GM12878 (cell line): ENCODE results near the gene DUSP8. TPM values are rescaled to one million over a fixed set of nuclear protein-coding genes. Genes with fewer than 3 reads are reported as not detected.

ENCODE experiments used
- ASH2L ChIP-seq: fragments of 300-600, 200-600 bp; sonication (generic); IDR thresholded peaks from 2 replicates; pipeline ENCODE4 v1.6.1; 2017; ENCODE audit warnings: low read depth, mild to moderate bottlenecking, borderline replicate concordance
- CHD4 ChIP-seq: fragments of 200-600 bp; sonication (generic); IDR thresholded peaks from 2 replicates; pipeline ENCODE4 v1.6.1; 2016; ENCODE audit warnings: mild to moderate bottlenecking
- EED ChIP-seq: sonication (generic); IDR thresholded peaks from 2 replicates; pipeline ENCODE4 v1.6.1; 2016; ENCODE audit warnings: antibody characterized with exemption, low read depth
- KAT2A ChIP-seq: conservative IDR thresholded peaks from 2 replicates; pipeline ENCODE4 v1.6.1; 2011; ENCODE audit warnings: low read depth, low read length; ENCODE audit not compliant: control insufficient read depth
- MEF2B ChIP-seq: fragments of 450-650 bp; IDR thresholded peaks from 2 replicates; pipeline ENCODE4 v1.6.1; 2018; ENCODE audit warnings: mild to moderate bottlenecking, moderate library complexity; ENCODE audit not compliant: partially characterized antibody, poor library complexity, severe bottlenecking
- PAX8 ChIP-seq: fragments of 450-650 bp; IDR thresholded peaks from 2 replicates; pipeline ENCODE4 v1.6.1; 2017; ENCODE audit warnings: mild to moderate bottlenecking, moderate library complexity
- POLR2A ChIP-seq: IDR thresholded peaks from 2 replicates; pipeline ENCODE4 v1.6.1; 2011; ENCODE audit warnings: low read depth, mild to moderate bottlenecking, low read length
- POU2F2 ChIP-seq: IDR thresholded peaks from 3 replicates; pipeline ENCODE4 v1.6.1; 2011; ENCODE audit warnings: low read depth, mild to moderate bottlenecking, low read length, borderline replicate concordance
- RAD21 ChIP-seq: IDR thresholded peaks from 2 replicates; pipeline ENCODE4 v1.6.1; 2011; ENCODE audit warnings: mild to moderate bottlenecking, low read depth, low read length, moderate library complexity; ENCODE audit not compliant: insufficient read depth
- RB1 ChIP-seq: fragments of 450-650 bp; formaldehyde crosslinking; IDR thresholded peaks from 2 replicates; pipeline ENCODE4 v1.6.1; 2017; ENCODE audit warnings: mild to moderate bottlenecking, borderline replicate concordance
- SMC3 ChIP-seq: IDR thresholded peaks from 2 replicates; pipeline ENCODE4 v1.6.1; 2011; ENCODE audit warnings: low read length, improper control_type of control experiment, borderline replicate concordance
- SUZ12 ChIP-seq: fragments of 200-600 bp; sonication (generic); IDR thresholded peaks from one replicate; pipeline ENCODE4 v1.6.1; 2018; ENCODE audit warnings: antibody characterized with exemption, mild to moderate bottlenecking; ENCODE audit not compliant: unreplicated experiment
- TCF3 ChIP-seq: IDR thresholded peaks from 2 replicates; pipeline ENCODE4 v1.6.1; 2012; ENCODE audit warnings: low read depth, mild to moderate bottlenecking, low read length, borderline replicate concordance; ENCODE audit not compliant: insufficient read depth
- ZSCAN29 ChIP-seq: fragments of 450-650 bp; IDR thresholded peaks from 2 replicates; pipeline ENCODE4 v1.6.1; 2017; ENCODE audit warnings: mild to moderate bottlenecking, moderate library complexity
- polyA plus RNA-seq, 11 experiments: library from polyadenylated mRNA; depleted of rRNA in 4 of 11; unstranded in 6 of 11; stranded (reverse) in 5 of 11; fragments of >200 nt; fragmentation: Nextera tagmentation in 4 of 11; fragmentation: Illumina TruSeq in 1 of 11; extraction: Ambion mirVana in 4 of 11; extraction: Trizol in 1 of 11; gene quantifications; 1 replicate in 1 of 11; 2 replicates in 10 of 11; pipeline versions ENCODE4 v1.2.1 to v1.2.3, GENCODE V29; 2011 to 2016; ENCODE audit warnings: inconsistent platforms in 2 of 11, missing spikeins in 2 of 11, low read depth in 1 of 11
- total RNA-seq, 4 experiments: library from RNA; depleted of rRNA in 3 of 4; stranded (reverse); fragments of >200 nt in 3 of 4; fragmentation: Illumina TruSeq in 1 of 4; extraction: Trizol in 1 of 4; gene quantifications; 2 replicates each; pipeline versions ENCODE4 v1.2.1 to v1.2.3, GENCODE V29; 2013 to 2021
- TF ChIP-seq, protein P1 (sequence below): IDR thresholded peaks from 2 replicates; pipeline ENCODE4 v1.6.1; 2011; ENCODE audit warnings: low read depth, low read length, improper control_type of control experiment, borderline replicate concordance
- TF ChIP-seq, protein P2 (sequence below): IDR thresholded peaks from 2 replicates; pipeline ENCODE4 v1.6.1; 2012; ENCODE audit warnings: low read depth, low read length, improper control_type of control experiment
- TF ChIP-seq, protein P3 (sequence below): IDR thresholded peaks from 2 replicates; pipeline ENCODE4 v1.6.1; 2012; ENCODE audit warnings: low read depth, low read length, improper control_type of control experiment
- TF ChIP-seq, protein P4 (sequence below), 3 experiments: IDR thresholded peaks in 2 of 3; conservative IDR thresholded peaks in 1 of 3; 2 replicates each; pipeline ENCODE4 v1.5.1; 2011; ENCODE audit warnings: low read depth in 3 of 3, low read length in 3 of 3, mild to moderate bottlenecking in 3 of 3, control low read depth in 2 of 3, moderate library complexity in 2 of 3, inconsistent platforms in 1 of 3, mixed read lengths in 1 of 3; ENCODE audit not compliant: control insufficient read depth in 2 of 3, insufficient read depth in 1 of 3; ENCODE audit errors: extremely low read depth in 1 of 3
- TF ChIP-seq, protein P5 (sequence below): fragments of 150-350 bp; IDR thresholded peaks from 2 replicates; pipeline ENCODE4 v1.6.1; 2016; ENCODE audit warnings: low read depth, low read length

DUSP8 gene
- total and polyA plus RNA-seq, 10 of the 15 experiments (the other 5 are each of a cell fraction or from before 2014, with no cell fraction given) = 0.04 to 1.7 (median 0.26) TPM; not detected in 6

DNA sequence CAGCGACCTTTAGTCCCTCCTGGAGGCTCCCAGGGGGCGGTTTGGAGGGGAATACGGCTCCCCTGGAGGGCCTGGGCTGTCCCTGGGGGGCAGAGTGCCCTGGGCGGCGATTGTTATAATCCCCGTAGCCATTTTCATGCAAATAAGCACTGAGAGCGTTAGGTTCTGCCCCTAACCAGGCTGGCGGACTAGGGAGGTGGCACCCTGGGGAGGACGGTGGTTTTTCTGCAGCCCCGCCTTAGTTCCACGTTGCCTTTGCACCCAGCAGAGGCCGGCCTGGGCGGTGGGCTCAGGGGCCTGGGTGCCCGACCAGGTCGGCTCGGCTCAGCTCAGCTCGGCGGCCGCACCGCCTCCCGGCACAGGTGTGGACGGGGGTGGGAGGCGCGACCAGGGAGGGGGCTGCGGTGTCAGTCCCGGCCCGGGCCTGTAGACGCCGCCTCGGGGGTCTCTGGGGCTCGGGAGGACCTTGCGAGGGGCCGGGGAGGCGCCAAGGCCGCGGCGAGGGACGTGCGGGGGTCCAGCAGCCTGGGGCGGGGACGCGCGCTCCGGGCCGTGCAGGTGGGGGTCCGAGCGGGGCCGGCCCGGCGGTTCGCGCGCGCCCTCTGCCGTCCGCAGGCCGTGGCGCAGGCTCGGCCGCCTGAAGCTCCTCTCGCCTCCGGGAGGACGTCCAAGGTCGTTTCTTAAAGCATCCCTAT is 2.3 kb upstream of the DUSP8 start (continued):
- TF ChIP-seq, protein P1, sequence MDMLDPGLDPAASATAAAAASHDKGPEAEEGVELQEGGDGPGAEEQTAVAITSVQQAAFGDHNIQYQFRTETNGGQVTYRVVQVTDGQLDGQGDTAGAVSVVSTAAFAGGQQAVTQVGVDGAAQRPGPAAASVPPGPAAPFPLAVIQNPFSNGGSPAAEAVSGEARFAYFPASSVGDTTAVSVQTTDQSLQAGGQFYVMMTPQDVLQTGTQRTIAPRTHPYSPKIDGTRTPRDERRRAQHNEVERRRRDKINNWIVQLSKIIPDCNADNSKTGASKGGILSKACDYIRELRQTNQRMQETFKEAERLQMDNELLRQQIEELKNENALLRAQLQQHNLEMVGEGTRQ = no peak
- TF ChIP-seq EED (no peak), ASH2L (no peak), PAX8 (no peak), CHD4 (no peak), ZSCAN29 (no peak), RAD21 (peak; percentile 69), SUZ12 (peak; percentile 91), RB1 (peak; percentile 56; the same call in 1 of the 2 replicates), MEF2B (peak; percentile 75), KAT2A (no peak), SMC3 (peak; percentile 61), TCF3 (no peak), POLR2A (no peak), POU2F2 (0 out of 3 replicates have a peak, but pooled peaks have one; percentile 24)
- TF ChIP-seq, protein P2, sequence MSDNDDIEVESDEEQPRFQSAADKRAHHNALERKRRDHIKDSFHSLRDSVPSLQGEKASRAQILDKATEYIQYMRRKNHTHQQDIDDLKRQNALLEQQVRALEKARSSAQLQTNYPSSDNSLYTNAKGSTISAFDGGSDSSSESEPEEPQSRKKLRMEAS = no peak
- TF ChIP-seq, protein P3, sequence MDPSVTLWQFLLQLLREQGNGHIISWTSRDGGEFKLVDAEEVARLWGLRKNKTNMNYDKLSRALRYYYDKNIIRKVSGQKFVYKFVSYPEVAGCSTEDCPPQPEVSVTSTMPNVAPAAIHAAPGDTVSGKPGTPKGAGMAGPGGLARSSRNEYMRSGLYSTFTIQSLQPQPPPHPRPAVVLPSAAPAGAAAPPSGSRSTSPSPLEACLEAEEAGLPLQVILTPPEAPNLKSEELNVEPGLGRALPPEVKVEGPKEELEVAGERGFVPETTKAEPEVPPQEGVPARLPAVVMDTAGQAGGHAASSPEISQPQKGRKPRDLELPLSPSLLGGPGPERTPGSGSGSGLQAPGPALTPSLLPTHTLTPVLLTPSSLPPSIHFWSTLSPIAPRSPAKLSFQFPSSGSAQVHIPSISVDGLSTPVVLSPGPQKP = no peak
- TF ChIP-seq, protein P4, sequence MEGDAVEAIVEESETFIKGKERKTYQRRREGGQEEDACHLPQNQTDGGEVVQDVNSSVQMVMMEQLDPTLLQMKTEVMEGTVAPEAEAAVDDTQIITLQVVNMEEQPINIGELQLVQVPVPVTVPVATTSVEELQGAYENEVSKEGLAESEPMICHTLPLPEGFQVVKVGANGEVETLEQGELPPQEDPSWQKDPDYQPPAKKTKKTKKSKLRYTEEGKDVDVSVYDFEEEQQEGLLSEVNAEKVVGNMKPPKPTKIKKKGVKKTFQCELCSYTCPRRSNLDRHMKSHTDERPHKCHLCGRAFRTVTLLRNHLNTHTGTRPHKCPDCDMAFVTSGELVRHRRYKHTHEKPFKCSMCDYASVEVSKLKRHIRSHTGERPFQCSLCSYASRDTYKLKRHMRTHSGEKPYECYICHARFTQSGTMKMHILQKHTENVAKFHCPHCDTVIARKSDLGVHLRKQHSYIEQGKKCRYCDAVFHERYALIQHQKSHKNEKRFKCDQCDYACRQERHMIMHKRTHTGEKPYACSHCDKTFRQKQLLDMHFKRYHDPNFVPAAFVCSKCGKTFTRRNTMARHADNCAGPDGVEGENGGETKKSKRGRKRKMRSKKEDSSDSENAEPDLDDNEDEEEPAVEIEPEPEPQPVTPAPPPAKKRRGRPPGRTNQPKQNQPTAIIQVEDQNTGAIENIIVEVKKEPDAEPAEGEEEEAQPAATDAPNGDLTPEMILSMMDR (IDR thresholded peaks at IDR 0.05 in 2 of 3, conservative IDR thresholded peaks at IDR 0.05 in 1 of 3; ENCODE audit: control insufficient read depth in 2 of 3, extremely low read depth in 1 of 3, insufficient read depth in 1 of 3, low read depth in 3 of 3, low read length in 3 of 3) = peak; percentile 67 to 86 (median 76); a peak in 5 of 6 replicates
- TF ChIP-seq, protein P5, sequence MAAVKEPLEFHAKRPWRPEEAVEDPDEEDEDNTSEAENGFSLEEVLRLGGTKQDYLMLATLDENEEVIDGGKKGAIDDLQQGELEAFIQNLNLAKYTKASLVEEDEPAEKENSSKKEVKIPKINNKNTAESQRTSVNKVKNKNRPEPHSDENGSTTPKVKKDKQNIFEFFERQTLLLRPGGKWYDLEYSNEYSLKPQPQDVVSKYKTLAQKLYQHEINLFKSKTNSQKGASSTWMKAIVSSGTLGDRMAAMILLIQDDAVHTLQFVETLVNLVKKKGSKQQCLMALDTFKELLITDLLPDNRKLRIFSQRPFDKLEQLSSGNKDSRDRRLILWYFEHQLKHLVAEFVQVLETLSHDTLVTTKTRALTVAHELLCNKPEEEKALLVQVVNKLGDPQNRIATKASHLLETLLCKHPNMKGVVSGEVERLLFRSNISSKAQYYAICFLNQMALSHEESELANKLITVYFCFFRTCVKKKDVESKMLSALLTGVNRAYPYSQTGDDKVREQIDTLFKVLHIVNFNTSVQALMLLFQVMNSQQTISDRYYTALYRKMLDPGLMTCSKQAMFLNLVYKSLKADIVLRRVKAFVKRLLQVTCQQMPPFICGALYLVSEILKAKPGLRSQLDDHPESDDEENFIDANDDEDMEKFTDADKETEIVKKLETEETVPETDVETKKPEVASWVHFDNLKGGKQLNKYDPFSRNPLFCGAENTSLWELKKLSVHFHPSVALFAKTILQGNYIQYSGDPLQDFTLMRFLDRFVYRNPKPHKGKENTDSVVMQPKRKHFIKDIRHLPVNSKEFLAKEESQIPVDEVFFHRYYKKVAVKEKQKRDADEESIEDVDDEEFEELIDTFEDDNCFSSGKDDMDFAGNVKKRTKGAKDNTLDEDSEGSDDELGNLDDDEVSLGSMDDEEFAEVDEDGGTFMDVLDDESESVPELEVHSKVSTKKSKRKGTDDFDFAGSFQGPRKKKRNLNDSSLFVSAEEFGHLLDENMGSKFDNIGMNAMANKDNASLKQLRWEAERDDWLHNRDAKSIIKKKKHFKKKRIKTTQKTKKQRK = no peak
